HepG2 (cell line): ENCODE measurements around the gene CFAP46. TPM values are rescaled to one million over a fixed set of nuclear protein-coding genes. Genes with fewer than 3 reads are reported as not detected.
A peak's percentile ranks its signal among the peaks of the same experiment; 100 is the strongest.

Experiments
- ATAC-seq: fragments of 200-7000 bp; cut with Tn5 transposase; 3 replicates; pipeline ENCODE4 v1.9.1; 2020; ENCODE audit warnings: mild to moderate bottlenecking, moderate library complexity
- BruUV-seq: library from RNA; stranded (reverse); fragments of 400-500 nt; replicated peaks from 2 replicates; lab custom pipeline; 2021; lab: Mats Ljungman, UMichigan
- CTCF ChIA-PET: fragments of 300-600 bp; formaldehyde crosslinking; extraction: SDS; loops from one replicate; lab custom pipeline; 2021; ENCODE audit warnings: low total read pairs, inconsistent platforms, low intra/inter-chr PET ratio; lab: Yijun Ruan, JAX
- POLR2A ChIA-PET: fragments of 350-600 bp; sonication (Branson Sonifier 250); formaldehyde crosslinking; loops from one replicate; lab custom pipeline; 2020; ENCODE audit warnings: antibody characterized with exemption, inconsistent platforms; lab: Yijun Ruan, JAX
- DNase-seq: peaks from one replicate; pipeline ENCODE4 v3.0.0-alpha.2; 2015; ENCODE audit warnings: low spot score
- FAIRE-seq: peaks from 3 replicates; lab custom pipeline; 2011; peaks lifted over from hg19 to GRCh38; lab: Jason Lieb, UNC
- H2AFZ ChIP-seq: one replicate; pipeline ENCODE4 v1.6.1; 2011; ENCODE audit warnings: low read length, inconsistent platforms
- H3K27ac ChIP-seq: fragments of 300-600 bp; 3 replicates; pipeline ENCODE4 v1.8.0; 2011; ENCODE audit warnings: mixed run types, mild to moderate bottlenecking, mixed read lengths, low read length, inconsistent platforms; ENCODE audit not compliant: insufficient read depth; ENCODE audit errors: extremely low read length
- H3K27me3 ChIP-seq, 2 experiments: fragments of 200-600 bp in 1 of 2; 2 replicates in 1 of 2; 3 replicates in 1 of 2; pipeline versions ENCODE4 v1.6.0 to v1.8.0; 2011; ENCODE audit warnings: low read length in 2 of 2, mild to moderate bottlenecking in 2 of 2, moderate library complexity in 2 of 2, inconsistent platforms in 1 of 2; ENCODE audit not compliant: insufficient read depth in 2 of 2, control insufficient read depth in 1 of 2
- H3K36me3 ChIP-seq, 2 experiments: fragments of 200-600 bp in 1 of 2; replicated peaks in 1 of 2; 2 replicates in 1 of 2; 3 replicates in 1 of 2; pipeline versions ENCODE4 v1.5.1 to v1.8.0; 2011; ENCODE audit warnings: low read length in 2 of 2, inconsistent platforms in 1 of 2; ENCODE audit not compliant: insufficient read depth in 2 of 2, control insufficient read depth in 1 of 2
- H3K4me1 ChIP-seq: 2 replicates; pipeline ENCODE4 v1.5.1; 2012; ENCODE audit warnings: low read length, inconsistent platforms; ENCODE audit not compliant: insufficient read depth
- H3K4me2 ChIP-seq: 2 replicates; pipeline ENCODE4 v1.6.0; 2011; ENCODE audit warnings: low read depth, low read length, inconsistent platforms
- H3K4me3 ChIP-seq, 3 experiments: fragments of 200-600 bp in 1 of 3; sonication (generic), shearing (Covaris generic) in 1 of 3; replicated peaks in 1 of 3; 2 replicates each; pipeline ENCODE4 v1.5.1; 2011 to 2016; ENCODE audit warnings: low read length in 3 of 3, inconsistent platforms in 2 of 3, low read depth in 2 of 3, mild to moderate bottlenecking in 2 of 3, control low read depth in 1 of 3, mixed read lengths in 1 of 3; ENCODE audit not compliant: insufficient read depth in 1 of 3
- H3K79me2 ChIP-seq: one replicate; pipeline ENCODE4 v1.6.1; 2011; ENCODE audit warnings: low read length, inconsistent platforms; ENCODE audit not compliant: insufficient read depth
- H3K9ac ChIP-seq: 2 replicates; pipeline ENCODE4 v1.6.0; 2011; ENCODE audit warnings: mild to moderate bottlenecking, low read depth, low read length, inconsistent platforms; ENCODE audit not compliant: insufficient read depth
- H3K9me3 ChIP-seq: 2 replicates; pipeline ENCODE4 v1.5.1; 2012; ENCODE audit warnings: mild to moderate bottlenecking, low read length
- H4K20me1 ChIP-seq: 2 replicates; pipeline ENCODE4 v1.6.0; 2011; ENCODE audit warnings: inconsistent platforms, mild to moderate bottlenecking, low read length, moderate library complexity; ENCODE audit not compliant: insufficient read depth
- ATF7 ChIP-seq, 2 experiments: fragments of 450-650 bp in 1 of 2; sonication (generic) in 1 of 2; formaldehyde crosslinking in 1 of 2; IDR thresholded peaks; 2 replicates each; pipeline versions ENCODE4 v1.4.0 to v1.6.1; 2016 to 2020; ENCODE audit warnings: antibody characterized with exemption in 1 of 2, mild to moderate bottlenecking in 1 of 2, missing genetic modification reagents in 1 of 2
- BRCA1 ChIP-seq: sonication (generic); formaldehyde crosslinking; IDR thresholded peaks from 2 replicates; pipeline ENCODE4 v1.4.0; 2020; ENCODE audit warnings: missing genetic modification reagents
- MAFF ChIP-seq: IDR thresholded peaks from 2 replicates; pipeline ENCODE4 v1.6.1; 2011; ENCODE audit warnings: low read depth, low read length, improper control_type of control experiment
- MAFK ChIP-seq, 2 experiments: IDR thresholded peaks in 1 of 2; conservative IDR thresholded peaks in 1 of 2; 2 replicates each; pipeline ENCODE4 v1.6.1; 2011; ENCODE audit warnings: improper control_type of control experiment in 2 of 2, low read length in 2 of 2
- NFAT5 ChIP-seq: sonication (generic); formaldehyde crosslinking; IDR thresholded peaks from 2 replicates; pipeline ENCODE4 v1.4.0; 2020; ENCODE audit warnings: missing genetic modification reagents
- SUZ12 ChIP-seq: fragments of 150-350 bp; IDR thresholded peaks from 2 replicates; pipeline ENCODE4 v1.6.1; 2014; ENCODE audit warnings: low read depth, low read length
- ZFP36L2 ChIP-seq: sonication (generic); formaldehyde crosslinking; IDR thresholded peaks from 2 replicates; pipeline ENCODE4 v1.4.0; 2020; ENCODE audit warnings: missing genetic modification reagents
- ZNF3 ChIP-seq: IDR thresholded peaks from 2 replicates; pipeline ENCODE4 v1.7.0; 2017; ENCODE audit warnings: inconsistent platforms
- WGBS: methylation state at CpG from one replicate; pipeline ENCODE4 v1.1.6; 2017; ENCODE audit warnings: low lambda C conversion rate; 5-methylcytosine and 5-hydroxymethylcytosine counted together
- in situ Hi-C: cut with HindIII; loops from 2 replicates; pipeline ENCODE4 v1.10.0; 2017; ENCODE audit warnings: low pct_unique_long_range_greater_than_20kb; ENCODE audit not compliant: extremely low pct_ligation_motif_present
- intact Hi-C: fragments of 100-400 bp; cut with micrococcal nuclease; formaldehyde crosslinking; loops from one replicate; pipeline ENCODE4 v1.10.0; 2022; ENCODE audit not compliant: unreplicated experiment
- polyA plus RNA-seq, 8 experiments: library from polyadenylated mRNA; depleted of rRNA in 3 of 8; stranded (reverse) in 7 of 8; unstranded in 1 of 8; fragments of >200 nt; fragmentation: Illumina TruSeq in 4 of 8; extraction: Trizol in 4 of 8; gene quantifications; 2 replicates each; pipeline versions ENCODE4 v1.2.1 to v1.2.3, GENCODE V29; 2011 to 2016; ENCODE audit warnings: low read depth in 4 of 8, missing spikeins in 1 of 8, mixed read lengths in 1 of 8; ENCODE audit not compliant: insufficient read depth in 1 of 8
- total RNA-seq, 5 experiments: library from RNA; depleted of rRNA; stranded (reverse); fragments of >200 nt; fragmentation: Illumina TruSeq; extraction: Trizol; gene quantifications; 2 replicates each; pipeline ENCODE4 v1.2.3, GENCODE V29; 2016; ENCODE audit warnings: low read depth in 1 of 5
- TF ChIP-seq, protein P1 (sequence below): sonication (generic); formaldehyde crosslinking; IDR thresholded peaks from 2 replicates; pipeline ENCODE4 v1.5.0; 2020; ENCODE audit warnings: missing genetic modification reagents
- TF ChIP-seq, protein P2 (sequence below): sonication (generic); formaldehyde crosslinking; IDR thresholded peaks from 2 replicates; pipeline ENCODE4 v1.4.0; 2020; ENCODE audit warnings: missing genetic modification reagents

CFAP46 gene
- total and polyA plus RNA-seq, 2 of the 13 experiments (the other 11 are each of a cell fraction or from before 2014, with no cell fraction given) = 0.24 to 0.84 TPM

DNA sequence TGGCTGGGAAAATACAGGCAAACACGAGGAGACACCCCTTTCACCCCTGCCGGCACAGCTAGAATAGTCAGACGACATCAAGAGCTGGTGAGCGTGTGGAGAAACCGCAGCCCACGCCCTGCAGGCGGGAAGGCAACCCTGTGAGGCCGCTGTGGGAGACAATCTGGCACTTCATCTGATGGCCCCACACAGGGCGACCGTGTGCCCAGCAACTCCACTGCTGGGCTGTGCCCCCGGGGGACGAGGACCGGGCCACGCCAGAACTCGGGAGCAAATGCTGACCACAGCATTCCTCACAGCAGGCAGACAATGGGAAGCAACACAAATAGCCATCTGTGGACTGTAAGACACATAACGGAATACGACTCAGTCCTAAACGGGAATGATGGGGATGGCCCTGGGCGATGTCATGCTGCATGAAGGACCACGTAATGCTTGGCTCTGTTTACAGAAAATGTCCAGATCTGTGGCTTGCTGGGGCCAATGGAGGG, 58.9 kb downstream of the CFAP46 start:
- Histone ChIP-seq H3K9ac (no peak overlapping the region), H3K36me3 (no peaks in the 10 kb centered on the region), H3K4me1 (no peaks in the 10 kb centered on the region), H3K4me2 (no peak overlapping the region), H3K4me3 (no peak overlapping the region), H3K27ac (no peak overlapping the region), H2AFZ (no peak overlapping the region), H3K79me2 (no peaks in the 10 kb centered on the region), H3K9me3 (no peaks in the 10 kb centered on the region), H4K20me1 (no peaks in the 10 kb centered on the region), H3K27me3 (peaks cover 8 to 48% of the 10 kb centered on the region in 2 experiments; a peak in 4 of 5 replicates)
- in situ Hi-C loops = no loop called here
- DNase-seq (no peak), ATAC-seq (no peak), FAIRE-seq (no peak)
- TF ChIP-seq, protein P1, sequence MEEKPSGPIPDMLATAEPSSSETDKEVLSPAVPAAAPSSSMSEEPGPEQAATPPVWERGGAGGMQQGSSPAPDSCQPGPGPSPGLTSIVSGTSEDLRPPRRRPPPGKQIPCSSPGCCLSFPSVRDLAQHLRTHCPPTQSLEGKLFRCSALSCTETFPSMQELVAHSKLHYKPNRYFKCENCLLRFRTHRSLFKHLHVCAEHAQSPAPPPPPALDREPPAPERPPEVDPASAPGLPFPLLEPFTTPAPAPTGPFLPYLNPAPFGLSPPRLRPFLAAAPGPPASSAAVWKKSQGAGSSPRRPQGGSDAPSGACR (CRISPR knock-in tag) = no peak
- TF ChIP-seq ZFP36L2 (CRISPR knock-in tag) (no peak), BRCA1 (no peak), MAFK (conservative IDR thresholded peaks at IDR 0.05 in 1 of 2, IDR thresholded peaks at IDR 0.05 in 1 of 2; ENCODE audit: low read length in 2 of 2) (peak; percentile 59 to 76), MAFF (peak; percentile 55; the same call in 1 of the 2 replicates)
- ChIA-PET CTCF (no interaction called here), POLR2A (no interaction called here)
- intact Hi-C loops = no loop called here
- BruUV-seq = no TSS peak
- 9% methylated on average over 18 of the region's 20 CpGs for WGBS

GRCh38 chr10:132882069-132882951, 60.1 kb downstream of the CFAP46 start:
- in situ Hi-C loops = no loop called here
- no peak overlapping the region for H3K9ac ChIP-seq
- no peak overlapping the region for H3K4me2 ChIP-seq
- WGBS = 22% methylated on average over 18 of the region's 18 CpGs
- BruUV-seq = no TSS peak
- ChIA-PET POLR2A (no interaction called here), CTCF (no interaction called here)
- DNase-seq (no peak), ATAC-seq (no peak), FAIRE-seq (no peak)
- intact Hi-C loops = no loop called here
- no peaks in the 10 kb centered on the region for H3K36me3 ChIP-seq
- no peaks in the 10 kb centered on the region for H3K79me2 ChIP-seq
- no peak overlapping the region for H3K4me3 ChIP-seq
- no peaks in the 10 kb centered on the region for H3K4me1 ChIP-seq
- no peak overlapping the region for H3K27ac ChIP-seq
- H2AFZ ChIP-seq = no peak overlapping the region
- H3K9me3 ChIP-seq = no peaks in the 10 kb centered on the region
- peaks cover 9 to 52% of the 10 kb centered on the region in 2 experiments; a peak in 4 of 5 replicates for H3K27me3 ChIP-seq
- H4K20me1 ChIP-seq = no peaks in the 10 kb centered on the region
- TF ChIP-seq ATF7 (IDR thresholded peaks at IDR 0.05) (no peak), ATF7 (CRISPR knock-in tag; IDR thresholded peaks at IDR 0.05) (no peak), ZNF3 (CRISPR knock-in tag) (no peak), SUZ12 (no peak), NFAT5 (no peak)
- TF ChIP-seq, protein P2, sequence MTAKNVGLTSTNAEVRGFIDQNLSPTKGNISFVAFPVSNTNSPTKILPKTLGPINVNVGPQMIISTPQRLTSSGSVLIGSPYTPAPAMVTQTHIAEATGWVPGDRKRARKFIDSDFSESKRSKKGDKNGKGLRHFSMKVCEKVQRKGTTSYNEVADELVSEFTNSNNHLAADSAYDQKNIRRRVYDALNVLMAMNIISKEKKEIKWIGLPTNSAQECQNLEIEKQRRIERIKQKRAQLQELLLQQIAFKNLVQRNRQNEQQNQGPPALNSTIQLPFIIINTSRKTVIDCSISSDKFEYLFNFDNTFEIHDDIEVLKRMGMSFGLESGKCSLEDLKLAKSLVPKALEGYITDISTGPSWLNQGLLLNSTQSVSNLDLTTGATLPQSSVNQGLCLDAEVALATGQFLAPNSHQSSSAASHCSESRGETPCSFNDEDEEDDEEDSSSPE (CRISPR knock-in tag) = no peak
